Astrocyte (in vitro differentiated cells and primary cell): ENCODE data around the gene KLK10.

Experiments used
- CTCF ChIP-seq: IDR thresholded peaks from 2 replicates; pipeline ENCODE4 v1.5.1; 2011; ENCODE audit warnings: low read depth, mild to moderate bottlenecking, inconsistent platforms, low read length, moderate library complexity; ENCODE audit not compliant: insufficient read depth
- EZH2 ChIP-seq: IDR thresholded peaks from 2 replicates; pipeline ENCODE4 v1.6.1; 2012; ENCODE audit warnings: mild to moderate bottlenecking, low read length, inconsistent platforms; ENCODE audit not compliant: insufficient read depth

- TF ChIP-seq CTCF, result no peak
- no peak for TF ChIP-seq EZH2
These were observed 35.8 kb downstream of the KLK10 start, which contains the start of gene KLK7 for GRCh38 chr19:50983625-50984292.
